A549 (cell line): ENCODE results near the gene ZMYND8. TPM values are rescaled to one million over a fixed set of nuclear protein-coding genes. Genes with fewer than 3 reads are reported as not detected.

Experiments used
- ATAC-seq, 2 experiments: fragments of 200-7000 bp in 1 of 2; fragments of >200 bp in 1 of 2; cut with Nextera tagmentation in 1 of 2; cut with Tn5 transposase in 1 of 2; 3 replicates each; pipeline versions ENCODE4 v1.8.0 to v1.9.1; 2018 to 2020; ENCODE audit warnings: mild to moderate bottlenecking in 1 of 2, moderate library complexity in 1 of 2
- CTCF ChIA-PET: fragments of 300-600 bp; sonication (Branson Sonifier 250); formaldehyde crosslinking; extraction: SDS; loops from one replicate; lab custom pipeline; 2021; ENCODE audit warnings: antibody characterized with exemption, inconsistent platforms; lab: Yijun Ruan, JAX
- POLR2A ChIA-PET: fragments of 350-600 bp; formaldehyde crosslinking; extraction: SDS; loops from one replicate; lab custom pipeline; 2021; ENCODE audit warnings: antibody characterized with exemption, inconsistent platforms; lab: Yijun Ruan, JAX
- DNase-seq, 2 experiments: peaks; one replicate each; pipeline versions ENCODE4 v3.0.0 to v3.0.0-alpha.2; 2011 to 2016; ENCODE audit warnings: low read depth in 1 of 2, low spot score in 1 of 2
- FAIRE-seq: peaks from 2 replicates; lab custom pipeline; 2011; peaks lifted over from hg19 to GRCh38; lab: Jason Lieb, UNC
- H3K27ac ChIP-seq, 2 experiments: fragments of >200 bp; sonication (Bioruptor Twin); formaldehyde crosslinking; 3 replicates each; pipeline ENCODE4 v1.5.1; 2016 to 2017
- H3K4me1 ChIP-seq: fragments of >200 bp; sonication (Bioruptor Twin); formaldehyde crosslinking; 3 replicates; pipeline ENCODE4 v1.6.1; 2016
- H3K4me2 ChIP-seq: fragments of >200 bp; sonication (Bioruptor Twin); formaldehyde crosslinking; 3 replicates; pipeline ENCODE4 v1.6.1; 2016
- H3K4me3 ChIP-seq: fragments of >200 bp; sonication (Bioruptor Twin); formaldehyde crosslinking; 3 replicates; pipeline ENCODE4 v1.5.1; 2016
- H3K9me3 ChIP-seq: fragments of >200 bp; sonication (Bioruptor Twin); formaldehyde crosslinking; 3 replicates; pipeline ENCODE4 v1.6.1; 2016
- CBX2 ChIP-seq: fragments of 200-600 bp; sonication (generic); IDR thresholded peaks from 2 replicates; pipeline ENCODE4 v1.6.1; 2016; ENCODE audit warnings: low read depth, mild to moderate bottlenecking, borderline replicate concordance
- CHD2 ChIP-seq: fragments of 150-350 bp; IDR thresholded peaks from 2 replicates; pipeline ENCODE4 v1.6.1; 2014; ENCODE audit warnings: low read length; ENCODE audit not compliant: partially characterized antibody
- EHMT2 ChIP-seq: fragments of 200-600 bp; sonication (generic); IDR thresholded peaks from 2 replicates; pipeline ENCODE4 v1.6.1; 2016; ENCODE audit warnings: antibody characterized with exemption, low read depth, mild to moderate bottlenecking, moderate library complexity
- EP300 ChIP-seq, 2 experiments: fragments of >200 bp; sonication (Bioruptor Twin); formaldehyde crosslinking; IDR thresholded peaks; 2 replicates in 1 of 2; 3 replicates in 1 of 2; pipeline ENCODE4 v1.6.1; 2016 to 2017
- JUNB ChIP-seq: fragments of >200 bp; sonication (Bioruptor Twin); formaldehyde crosslinking; IDR thresholded peaks from 2 replicates; pipeline ENCODE4 v1.6.1; 2016
- MAZ ChIP-seq: fragments of 150-350 bp; IDR thresholded peaks from 2 replicates; pipeline ENCODE4 v1.6.1; 2014; ENCODE audit warnings: antibody characterized with exemption, low read depth, low read length, borderline replicate concordance
- NPAS2 ChIP-seq: fragments of 250-450 bp; sonication (Bioruptor Pico); IDR thresholded peaks from 2 replicates; pipeline ENCODE4 v1.8.0; 2022; ENCODE audit warnings: mild to moderate bottlenecking, moderate library complexity, borderline replicate concordance
- PHF8 ChIP-seq: fragments of 200-600 bp; sonication (generic); IDR thresholded peaks from 2 replicates; pipeline ENCODE4 v1.6.1; 2016; ENCODE audit warnings: low read depth, mild to moderate bottlenecking, antibody characterized with exemption, moderate library complexity, borderline replicate concordance
- RAD21 ChIP-seq, 2 experiments: fragments of >200 bp in 1 of 2; sonication (Bioruptor Twin) in 1 of 2; formaldehyde crosslinking in 1 of 2; IDR thresholded peaks in 1 of 2; conservative IDR thresholded peaks in 1 of 2; 2 replicates in 1 of 2; 3 replicates in 1 of 2; pipeline ENCODE4 v1.6.1; 2012 to 2018; ENCODE audit warnings: inconsistent platforms in 1 of 2
- RFX5 ChIP-seq: fragments of 450-650 bp; IDR thresholded peaks from 2 replicates; pipeline ENCODE4 v1.7.1; 2014; ENCODE audit warnings: antibody characterized with exemption, mild to moderate bottlenecking, moderate library complexity
- RNF2 ChIP-seq: fragments of 200-600 bp; sonication (generic); IDR thresholded peaks from 2 replicates; pipeline ENCODE4 v1.6.1; 2016; ENCODE audit warnings: low read depth, mild to moderate bottlenecking, antibody characterized with exemption, moderate library complexity, borderline replicate concordance
- SREBF2 ChIP-seq: fragments of 450-650 bp; IDR thresholded peaks from 2 replicates; pipeline ENCODE4 v1.6.1; 2014; ENCODE audit warnings: mild to moderate bottlenecking, moderate library complexity
- TP53 ChIP-seq: fragments of 250-450 bp; sonication (Bioruptor Pico); IDR thresholded peaks from 2 replicates; pipeline ENCODE4 v1.5.0; 2021; ENCODE audit warnings: mild to moderate bottlenecking, moderate library complexity
- WGBS: methylation state at CpG from one replicate; pipeline ENCODE4 v1.1.6; 2017; ENCODE audit errors: missing lambda C conversion rate; 5-methylcytosine and 5-hydroxymethylcytosine counted together
- polyA plus RNA-seq, 4 experiments: library from polyadenylated mRNA; depleted of rRNA in 3 of 4; stranded (reverse); fragments of >200 nt; fragmentation: RNase III in 1 of 4; extraction: RNeasy Plus Mini Kit Qiagen cat#74134 plus additional on column Dnase treatment in 1 of 4; gene quantifications; 2 replicates in 3 of 4; 3 replicates in 1 of 4; pipeline ENCODE4 v1.2.3, GENCODE V29; 2011 to 2017
- TF ChIP-seq, protein P1 (sequence below): fragments of 200-600 bp; sonication (generic); IDR thresholded peaks from 2 replicates; pipeline ENCODE4 v1.6.1; 2016; ENCODE audit warnings: antibody characterized with exemption, mild to moderate bottlenecking, moderate library complexity
- TF ChIP-seq, protein P2 (sequence below): fragments of 250-450 bp; sonication (Bioruptor Pico); IDR thresholded peaks from 2 replicates; pipeline ENCODE4 v1.5.0; 2020; ENCODE audit warnings: low read depth, mild to moderate bottlenecking, moderate library complexity
- TF ChIP-seq, protein P3 (sequence below): fragments of >200 bp; sonication (Bioruptor Twin); formaldehyde crosslinking; IDR thresholded peaks from 3 replicates; pipeline ENCODE4 v1.5.1; 2016
- TF ChIP-seq, protein P4 (sequence below): fragments of >200 bp; sonication (Bioruptor Twin); formaldehyde crosslinking; IDR thresholded peaks from 3 replicates; pipeline ENCODE4 v1.6.1; 2016

The ZMYND8 gene
- polyA plus RNA-seq, 2 of the 4 experiments (the other 2 are of a cell fraction) = 10.4 to 24.9 TPM

DNA sequence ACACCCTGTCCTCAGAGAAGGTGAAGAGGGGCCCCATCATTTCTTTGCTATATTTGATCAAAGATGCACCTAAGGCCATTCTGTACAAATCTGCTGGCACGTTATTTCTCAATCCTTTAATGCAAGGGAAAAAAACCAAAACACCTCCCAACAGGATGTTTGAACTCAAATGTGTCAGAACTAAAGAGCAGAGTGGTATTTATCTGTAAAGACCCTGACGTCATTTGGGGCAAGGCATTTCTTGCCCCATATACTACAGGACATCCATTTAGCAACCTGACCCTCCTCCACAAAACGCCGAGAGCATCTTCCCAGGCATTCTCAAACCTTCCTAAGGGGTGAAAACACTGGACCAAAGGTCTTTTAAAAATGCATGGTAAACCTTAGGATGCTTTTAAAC is 50.8 kb downstream of the ZMYND8 start (continued):
- TF ChIP-seq, protein P1, sequence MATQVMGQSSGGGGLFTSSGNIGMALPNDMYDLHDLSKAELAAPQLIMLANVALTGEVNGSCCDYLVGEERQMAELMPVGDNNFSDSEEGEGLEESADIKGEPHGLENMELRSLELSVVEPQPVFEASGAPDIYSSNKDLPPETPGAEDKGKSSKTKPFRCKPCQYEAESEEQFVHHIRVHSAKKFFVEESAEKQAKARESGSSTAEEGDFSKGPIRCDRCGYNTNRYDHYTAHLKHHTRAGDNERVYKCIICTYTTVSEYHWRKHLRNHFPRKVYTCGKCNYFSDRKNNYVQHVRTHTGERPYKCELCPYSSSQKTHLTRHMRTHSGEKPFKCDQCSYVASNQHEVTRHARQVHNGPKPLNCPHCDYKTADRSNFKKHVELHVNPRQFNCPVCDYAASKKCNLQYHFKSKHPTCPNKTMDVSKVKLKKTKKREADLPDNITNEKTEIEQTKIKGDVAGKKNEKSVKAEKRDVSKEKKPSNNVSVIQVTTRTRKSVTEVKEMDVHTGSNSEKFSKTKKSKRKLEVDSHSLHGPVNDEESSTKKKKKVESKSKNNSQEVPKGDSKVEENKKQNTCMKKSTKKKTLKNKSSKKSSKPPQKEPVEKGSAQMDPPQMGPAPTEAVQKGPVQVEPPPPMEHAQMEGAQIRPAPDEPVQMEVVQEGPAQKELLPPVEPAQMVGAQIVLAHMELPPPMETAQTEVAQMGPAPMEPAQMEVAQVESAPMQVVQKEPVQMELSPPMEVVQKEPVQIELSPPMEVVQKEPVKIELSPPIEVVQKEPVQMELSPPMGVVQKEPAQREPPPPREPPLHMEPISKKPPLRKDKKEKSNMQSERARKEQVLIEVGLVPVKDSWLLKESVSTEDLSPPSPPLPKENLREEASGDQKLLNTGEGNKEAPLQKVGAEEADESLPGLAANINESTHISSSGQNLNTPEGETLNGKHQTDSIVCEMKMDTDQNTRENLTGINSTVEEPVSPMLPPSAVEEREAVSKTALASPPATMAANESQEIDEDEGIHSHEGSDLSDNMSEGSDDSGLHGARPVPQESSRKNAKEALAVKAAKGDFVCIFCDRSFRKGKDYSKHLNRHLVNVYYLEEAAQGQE = no peak
- peak; percentile 69 for TF ChIP-seq JUNB
- peak; percentile 87 to 93; a peak in 3 of 5 replicates for TF ChIP-seq EP300 (IDR thresholded peaks at IDR 0.05)

DNA sequence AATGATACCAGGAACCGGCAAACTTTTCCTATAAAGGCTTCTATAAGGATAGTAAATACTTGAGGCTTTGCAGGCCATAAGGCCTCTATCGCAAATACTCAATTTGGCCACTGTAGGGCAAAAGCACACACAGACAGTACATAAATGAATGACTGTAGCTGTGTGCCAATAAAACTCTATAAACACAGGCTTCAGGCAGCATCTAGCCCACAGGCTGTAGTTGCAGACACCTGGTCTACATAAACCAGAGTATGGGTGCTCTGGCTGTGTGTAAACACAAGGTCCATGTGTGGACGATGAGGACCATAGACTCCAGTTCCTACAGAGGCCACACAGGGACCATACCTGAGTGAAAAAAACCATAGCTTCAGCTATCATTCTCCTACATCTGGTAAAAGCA is 52.2 kb downstream of the ZMYND8 start:
- POLR2A ChIA-PET = interaction anchor here (0.6 to 1.0 kb wide), 4 partner anchors 18 to 199 kb away, joined by 3 to 4 read pairs (median 4); no protein-coding TSS in a partner anchor
- peak; percentile 79 to 83 for ATAC-seq
- FAIRE-seq = no peak
- no peak overlapping the region for H3K4me3 ChIP-seq
- TF ChIP-seq CBX2 = no peak
- TF ChIP-seq RAD21 (conservative IDR thresholded peaks at IDR 0.05 in 1 of 2, IDR thresholded peaks at IDR 0.05 in 1 of 2) = peak; percentile 21 to 29; a peak in 3 of 5 replicates
- peak in 1 of 2 experiments; percentile 55 for DNase-seq
- peak overlapping the region; percentile 92 to 94 for H3K27ac ChIP-seq
- H3K4me1 ChIP-seq = peaks cover 35% of the 10 kb centered on the region
- CTCF ChIA-PET = interaction anchor here (0.6 to 5.3 kb wide), 5 partner anchors 15 to 79 kb away, joined by 3 to 53 read pairs (median 3); no protein-coding TSS in a partner anchor
- H3K9me3 ChIP-seq = no peaks in the 10 kb centered on the region
- WGBS = 46% methylated on average over 3 of the region's 3 CpGs
- peak overlapping the region; percentile 25; the same call in 1 of the 3 replicates for H3K4me2 ChIP-seq

DNA sequence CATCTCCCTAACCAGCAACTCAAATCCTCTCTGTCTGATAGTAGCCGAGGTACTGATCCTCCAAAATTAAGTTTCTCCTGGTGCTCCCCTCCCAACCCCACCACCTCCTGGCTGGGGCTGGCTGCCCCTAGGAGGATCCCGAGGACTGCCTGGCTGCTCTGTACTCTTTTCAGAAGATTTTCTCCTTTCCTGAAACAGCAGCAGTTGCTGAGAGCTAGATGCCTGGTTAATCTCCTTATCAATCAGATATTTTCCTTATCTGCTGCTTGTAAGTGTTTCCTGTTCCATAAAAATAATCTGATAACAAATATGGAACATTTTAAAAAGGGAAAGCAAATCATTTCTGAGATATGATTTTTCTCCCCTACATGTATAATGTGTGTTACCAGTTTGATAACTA is 52.8 kb downstream of the ZMYND8 start:
- H3K4me3 ChIP-seq = no peak overlapping the region
- WGBS = 100% methylated on average over 2 of the region's 2 CpGs
- H3K4me1 ChIP-seq = peaks cover 35% of the 10 kb centered on the region
- H3K9me3 ChIP-seq = no peaks in the 10 kb centered on the region
- no peak overlapping the region; the same call in 2 of the 3 replicates for H3K4me2 ChIP-seq
- ChIA-PET POLR2A (no interaction called here), CTCF (interaction anchor here (1.3 to 5.3 kb wide), 4 partner anchors 14 to 108 kb away, joined by 3 to 53 read pairs (median 27); no protein-coding TSS in a partner anchor)
- FAIRE-seq (no peak), ATAC-seq (no peak), DNase-seq (no peak)
- TF ChIP-seq, protein P2, sequence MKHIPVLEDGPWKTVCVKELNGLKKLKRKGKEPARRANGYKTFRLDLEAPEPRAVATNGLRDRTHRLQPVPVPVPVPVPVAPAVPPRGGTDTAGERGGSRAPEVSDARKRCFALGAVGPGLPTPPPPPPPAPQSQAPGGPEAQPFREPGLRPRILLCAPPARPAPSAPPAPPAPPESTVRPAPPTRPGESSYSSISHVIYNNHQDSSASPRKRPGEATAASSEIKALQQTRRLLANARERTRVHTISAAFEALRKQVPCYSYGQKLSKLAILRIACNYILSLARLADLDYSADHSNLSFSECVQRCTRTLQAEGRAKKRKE (CRISPR knock-in tag) = no peak
- TF ChIP-seq MAZ (no peak), EHMT2 (no peak), PHF8 (no peak), SREBF2 (no peak), RFX5 (no peak), NPAS2 (CRISPR knock-in tag) (no peak), CHD2 (no peak), TP53 (no peak), RNF2 (no peak), RAD21 (conservative IDR thresholded peaks at IDR 0.05 in 1 of 2, IDR thresholded peaks at IDR 0.05 in 1 of 2) (no peak)
- TF ChIP-seq, protein P3, sequence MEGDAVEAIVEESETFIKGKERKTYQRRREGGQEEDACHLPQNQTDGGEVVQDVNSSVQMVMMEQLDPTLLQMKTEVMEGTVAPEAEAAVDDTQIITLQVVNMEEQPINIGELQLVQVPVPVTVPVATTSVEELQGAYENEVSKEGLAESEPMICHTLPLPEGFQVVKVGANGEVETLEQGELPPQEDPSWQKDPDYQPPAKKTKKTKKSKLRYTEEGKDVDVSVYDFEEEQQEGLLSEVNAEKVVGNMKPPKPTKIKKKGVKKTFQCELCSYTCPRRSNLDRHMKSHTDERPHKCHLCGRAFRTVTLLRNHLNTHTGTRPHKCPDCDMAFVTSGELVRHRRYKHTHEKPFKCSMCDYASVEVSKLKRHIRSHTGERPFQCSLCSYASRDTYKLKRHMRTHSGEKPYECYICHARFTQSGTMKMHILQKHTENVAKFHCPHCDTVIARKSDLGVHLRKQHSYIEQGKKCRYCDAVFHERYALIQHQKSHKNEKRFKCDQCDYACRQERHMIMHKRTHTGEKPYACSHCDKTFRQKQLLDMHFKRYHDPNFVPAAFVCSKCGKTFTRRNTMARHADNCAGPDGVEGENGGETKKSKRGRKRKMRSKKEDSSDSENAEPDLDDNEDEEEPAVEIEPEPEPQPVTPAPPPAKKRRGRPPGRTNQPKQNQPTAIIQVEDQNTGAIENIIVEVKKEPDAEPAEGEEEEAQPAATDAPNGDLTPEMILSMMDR = no peak
- TF ChIP-seq, protein P1 = no peak
- TF ChIP-seq, protein P4, sequence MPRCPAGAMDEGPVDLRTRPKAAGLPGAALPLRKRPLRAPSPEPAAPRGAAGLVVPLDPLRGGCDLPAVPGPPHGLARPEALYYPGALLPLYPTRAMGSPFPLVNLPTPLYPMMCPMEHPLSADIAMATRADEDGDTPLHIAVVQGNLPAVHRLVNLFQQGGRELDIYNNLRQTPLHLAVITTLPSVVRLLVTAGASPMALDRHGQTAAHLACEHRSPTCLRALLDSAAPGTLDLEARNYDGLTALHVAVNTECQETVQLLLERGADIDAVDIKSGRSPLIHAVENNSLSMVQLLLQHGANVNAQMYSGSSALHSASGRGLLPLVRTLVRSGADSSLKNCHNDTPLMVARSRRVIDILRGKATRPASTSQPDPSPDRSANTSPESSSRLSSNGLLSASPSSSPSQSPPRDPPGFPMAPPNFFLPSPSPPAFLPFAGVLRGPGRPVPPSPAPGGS = no peak
- H3K27ac ChIP-seq = peak overlapping the region; percentile 92 to 94
